Sigmoid colon (tissue), 7 donors: Measurements from ENCODE around the gene LIMS4. TPM values are rescaled to one million over a fixed set of nuclear protein-coding genes. Genes with fewer than 3 reads are reported as not detected.
"Not testable (repeated sequence)": the region's sequence is repeated elsewhere in the genome, so short reads cannot be mapped to it uniquely, and the experiment has no call there.

Source experiments
- DNase-seq: peaks from one replicate; pipeline ENCODE4 v3.0.0-alpha.2; 2019
- H3K27ac ChIP-seq, 4 donors: fragments of 200-600 bp; sonication (generic); one replicate each; pipeline ENCODE4 v1.5.1; 2016 to 2019; ENCODE audit warnings: mild to moderate bottlenecking in 1 of 4
- H3K27me3 ChIP-seq, 3 donors: fragments of 200-600 bp; sonication (generic); one replicate each; pipeline ENCODE4 v1.5.1; 2019; ENCODE audit warnings: mild to moderate bottlenecking in 1 of 3
- H3K36me3 ChIP-seq, 4 donors: fragments of 200-600 bp; sonication (generic); one replicate each; pipeline ENCODE4 v1.5.1; 2016 to 2019
- H3K4me1 ChIP-seq, 4 donors: fragments of 200-600 bp; sonication (generic); one replicate each; pipeline ENCODE4 v1.5.1; 2017 to 2019
- H3K4me3 ChIP-seq, 4 donors: fragments of 200-600 bp; sonication (generic); one replicate each; pipeline ENCODE4 v1.5.1; 2017 to 2019; ENCODE audit warnings: mild to moderate bottlenecking in 2 of 4, moderate library complexity in 1 of 4
- H3K9me3 ChIP-seq, 4 donors: fragments of 200-600 bp in 3 of 4; sonication (generic) in 3 of 4; one replicate each; pipeline versions ENCODE4 v1.5.1 to v1.6.1; 2013 to 2019
- WGBS, 2 donors: extraction: QIAGEN DNeasy Blood & Tissue Kit; methylation state at CpG; one replicate each; pipeline ENCODE4 v1.1.7; 2013; 5-methylcytosine and 5-hydroxymethylcytosine counted together
- intact Hi-C: fragments of 100-400 bp; cut with DNase I; formaldehyde crosslinking; loops from one replicate; pipeline ENCODE4 v1.15.1; 2023
- polyA plus RNA-seq, 3 donors: library from polyadenylated mRNA; stranded (reverse); fragments of 200-250 nt; gene quantifications; one replicate each; pipeline ENCODE4 v1.2.3, GENCODE V29; 2013
- total RNA-seq, 4 donors: library from RNA; depleted of rRNA; stranded (reverse); fragments of >200 nt; gene quantifications; one replicate each; pipeline ENCODE4 v1.1.0, GENCODE V29; 2016
- donor health status: healthy with polysubstance abuse.
- donor health status: Bipolar disorder and iron deficiency.
- donor health status: healthy.

Gene LIMS4
- total and polyA plus RNA-seq, 7 donors, result 0.33 to 11.9 (median 2.8) TPM; not detected in 1

GRCh38 chr2:110468921-110469320 lies 3.7 kb downstream of the LIMS4 start:
- intact Hi-C loops, H3K27ac ChIP-seq, H3K4me1 ChIP-seq, H3K36me3 ChIP-seq, H3K9me3 ChIP-seq, H3K4me3 ChIP-seq, H3K27me3 ChIP-seq, DNase-seq: not testable (repeated sequence)
- no CpG with 5 or more reads among the region's 7 CpGs for WGBS, 2 donors

GRCh38 chr2:110465312-110465711 lies 7.3 kb downstream of the LIMS4 start:
- intact Hi-C loops, DNase-seq, H3K4me1 ChIP-seq, H3K4me3 ChIP-seq, H3K36me3 ChIP-seq, H3K27ac ChIP-seq, H3K9me3 ChIP-seq, H3K27me3 ChIP-seq: not testable (repeated sequence)
- WGBS, 2 donors, result no CpG with 5 or more reads among the region's 8 CpGs

GRCh38 chr2:110462458-110462857 lies 10.2 kb downstream of the LIMS4 start:
- WGBS, 2 donors, result no CpG with 5 or more reads among the region's 2 CpGs
- H3K4me1 ChIP-seq, H3K27ac ChIP-seq, H3K27me3 ChIP-seq, intact Hi-C loops, DNase-seq, H3K9me3 ChIP-seq, H3K36me3 ChIP-seq, H3K4me3 ChIP-seq: not testable (repeated sequence)

- intact Hi-C loops, H3K27ac ChIP-seq, H3K9me3 ChIP-seq, H3K36me3 ChIP-seq, H3K4me1 ChIP-seq, H3K4me3 ChIP-seq, DNase-seq, H3K27me3 ChIP-seq: not testable (repeated sequence)
Measured at GRCh38 chr2:110460318-110460717, 12.3 kb downstream of the LIMS4 start.

GRCh38 chr2:110457214-110457590 lies 15.4 kb downstream of the LIMS4 start:
- H3K4me3 ChIP-seq, H3K27me3 ChIP-seq, H3K9me3 ChIP-seq, H3K36me3 ChIP-seq, H3K27ac ChIP-seq, intact Hi-C loops, DNase-seq, H3K4me1 ChIP-seq: not testable (repeated sequence)
- WGBS, 2 donors, result 100% methylated on average over 1 of the region's 2 CpGs; no CpG with 5 or more reads in 1 of the 2 donors

- H3K9me3 ChIP-seq, H3K4me1 ChIP-seq, intact Hi-C loops, H3K27ac ChIP-seq, DNase-seq, H3K4me3 ChIP-seq, H3K27me3 ChIP-seq, H3K36me3 ChIP-seq: not testable (repeated sequence)
- 83 to 100% methylated on average over 1 of the region's 16 CpGs for WGBS, 2 donors
Measured at GRCh38 chr2:110456291-110457213, 16.1 kb downstream of the LIMS4 start.

GRCh38 chr2:110455080-110455670 lies 17.4 kb downstream of the LIMS4 start:
- H3K36me3 ChIP-seq, H3K27ac ChIP-seq, H3K4me1 ChIP-seq, DNase-seq, intact Hi-C loops, H3K4me3 ChIP-seq, H3K9me3 ChIP-seq, H3K27me3 ChIP-seq: not testable (repeated sequence)
- WGBS, 2 donors, result no CpG with 5 or more reads among the region's 6 CpGs

GRCh38 chr2:110450951-110451350 lies 21.7 kb downstream of the LIMS4 start:
- H3K4me1 ChIP-seq, H3K4me3 ChIP-seq, DNase-seq, H3K27ac ChIP-seq, H3K36me3 ChIP-seq, H3K27me3 ChIP-seq, H3K9me3 ChIP-seq, intact Hi-C loops: not testable (repeated sequence)
- WGBS, 2 donors, result no CpG with 5 or more reads among the region's 2 CpGs

- H3K27me3 ChIP-seq, H3K27ac ChIP-seq, H3K36me3 ChIP-seq, H3K9me3 ChIP-seq, intact Hi-C loops, H3K4me1 ChIP-seq, DNase-seq, H3K4me3 ChIP-seq: not testable (repeated sequence)
- WGBS, 2 donors, result no CpG with 5 or more reads among the region's 7 CpGs
Measured at GRCh38 chr2:110449127-110449947, 23.3 kb downstream of the LIMS4 start.

- H3K9me3 ChIP-seq, H3K27ac ChIP-seq, H3K27me3 ChIP-seq, H3K4me3 ChIP-seq, intact Hi-C loops, H3K36me3 ChIP-seq, H3K4me1 ChIP-seq, DNase-seq: not testable (repeated sequence)
- no CpG with 5 or more reads among the region's 2 CpGs for WGBS, 2 donors
Measured at GRCh38 chr2:110446644-110447043, 26.0 kb downstream of the LIMS4 start.

GRCh38 chr2:110443305-110444005 lies 29.2 kb downstream of the LIMS4 start:
- H3K27me3 ChIP-seq, H3K36me3 ChIP-seq, H3K4me3 ChIP-seq, H3K4me1 ChIP-seq, intact Hi-C loops, H3K27ac ChIP-seq, H3K9me3 ChIP-seq, DNase-seq: not testable (repeated sequence)
- WGBS, 2 donors, result no CpG with 5 or more reads among the region's 8 CpGs

GRCh38 chr2:110441905-110442304 lies 30.7 kb downstream of the LIMS4 start:
- not testable (repeated sequence) for H3K4me3 ChIP-seq
- whole genome bisulfite sequencing, 2 donors, result no CpG with 5 or more reads among the region's 1 CpG

More at GRCh38 chr2:110441905-110442304, 30.7 kb downstream of the LIMS4 start:
- H3K9me3 ChIP-seq, intact Hi-C loops, H3K27ac ChIP-seq, H3K27me3 ChIP-seq, H3K4me1 ChIP-seq, H3K36me3 ChIP-seq, DNase-seq: not testable (repeated sequence)
